H9 (cell line): Measurements from ENCODE around the gene C16orf90. TPM values are rescaled to one million over a fixed set of nuclear protein-coding genes. Genes with fewer than 3 reads are reported as not detected.

Experiments
- DNase-seq: peaks from one replicate; pipeline ENCODE4 v3.0.0-alpha.2; 2017
- H2AFZ ChIP-seq: one replicate; pipeline ENCODE4 v1.6.1; 2013; ENCODE audit warnings: mild to moderate bottlenecking, low read length, control low read depth, moderate library complexity
- H2AK5ac ChIP-seq: 2 replicates; pipeline ENCODE4 v1.6.1; 2013; ENCODE audit warnings: low read length, control low read depth, mixed read lengths; ENCODE audit not compliant: insufficient read length
- H2BK120ac ChIP-seq: one replicate; pipeline ENCODE4 v1.6.1; 2013; ENCODE audit warnings: low read depth, mild to moderate bottlenecking, low read length, control low read depth, inconsistent platforms; ENCODE audit not compliant: poor library complexity, severe bottlenecking
- H2BK12ac ChIP-seq: 2 replicates; pipeline ENCODE4 v1.6.1; 2013; ENCODE audit warnings: low read length, control low read depth, mixed read lengths, low read depth; ENCODE audit not compliant: insufficient read length
- H2BK15ac ChIP-seq: 2 replicates; pipeline ENCODE4 v1.6.1; 2013; ENCODE audit warnings: low read depth, low read length, control low read depth
- H2BK20ac ChIP-seq: one replicate; pipeline ENCODE4 v1.6.1; 2013; ENCODE audit warnings: low read depth, mild to moderate bottlenecking, low read length, control low read depth, inconsistent platforms; ENCODE audit not compliant: poor library complexity, severe bottlenecking
- H2BK5ac ChIP-seq: 2 replicates; pipeline ENCODE4 v1.6.1; 2013; ENCODE audit warnings: low read length, control low read depth, mixed read lengths; ENCODE audit not compliant: insufficient read length
- H3K14ac ChIP-seq: 2 replicates; pipeline ENCODE4 v1.6.1; 2013; ENCODE audit warnings: low read length, control low read depth; ENCODE audit not compliant: insufficient read depth
- H3K18ac ChIP-seq: 2 replicates; pipeline ENCODE4 v1.6.1; 2013; ENCODE audit warnings: low read depth, mild to moderate bottlenecking, mixed read lengths, low read length, control low read depth; ENCODE audit not compliant: insufficient read length
- H3K23ac ChIP-seq: 2 replicates; pipeline ENCODE4 v1.6.1; 2013; ENCODE audit warnings: low read length, control low read depth, mixed read lengths, low read depth; ENCODE audit not compliant: insufficient read length
- H3K23me2 ChIP-seq: 2 replicates; pipeline ENCODE4 v1.6.1; 2013; ENCODE audit warnings: low read depth, mild to moderate bottlenecking, mixed read lengths, low read length, control low read depth; ENCODE audit not compliant: insufficient read length, poor library complexity, severe bottlenecking
- H3K27ac ChIP-seq: 2 replicates; pipeline ENCODE4 v1.5.1; 2013; ENCODE audit warnings: low read length, control low read depth, mixed read lengths, low read depth; ENCODE audit not compliant: insufficient read length
- H3K27me3 ChIP-seq: 2 replicates; pipeline ENCODE4 v1.6.1; 2013; ENCODE audit warnings: low read length, control low read depth, inconsistent platforms; ENCODE audit not compliant: insufficient read depth
- H3K4ac ChIP-seq: 2 replicates; pipeline ENCODE4 v1.6.1; 2013; ENCODE audit warnings: low read depth, mild to moderate bottlenecking, control low read depth, inconsistent platforms, low read length, moderate library complexity
- H3K4me1 ChIP-seq: 2 replicates; pipeline ENCODE4 v1.6.1; 2013; ENCODE audit warnings: low read length, control low read depth, inconsistent platforms; ENCODE audit not compliant: insufficient read depth
- H3K4me2 ChIP-seq: 2 replicates; pipeline ENCODE4 v1.6.1; 2013; ENCODE audit warnings: low read length, control low read depth, mixed read lengths; ENCODE audit not compliant: insufficient read length, insufficient read depth
- H3K56ac ChIP-seq: 2 replicates; pipeline ENCODE4 v1.6.1; 2013; ENCODE audit warnings: low read depth, mild to moderate bottlenecking, mixed read lengths, low read length, control low read depth; ENCODE audit not compliant: insufficient read length
- H3K79me1 ChIP-seq: 2 replicates; pipeline ENCODE4 v1.6.1; 2013; ENCODE audit warnings: low read depth, mild to moderate bottlenecking, moderate library complexity, low read length, control low read depth, inconsistent platforms; ENCODE audit not compliant: insufficient read depth, poor library complexity, severe bottlenecking
- H3K79me2 ChIP-seq: 2 replicates; pipeline ENCODE4 v1.6.1; 2013; ENCODE audit warnings: low read length, control low read depth, inconsistent platforms; ENCODE audit not compliant: insufficient read depth
- H3K9ac ChIP-seq: 2 replicates; pipeline ENCODE4 v1.6.1; 2013; ENCODE audit warnings: low read length, control low read depth, mixed read lengths; ENCODE audit not compliant: insufficient read length; ENCODE audit errors: extremely low read depth
- H3K9me3 ChIP-seq: one replicate; pipeline ENCODE4 v1.6.1; 2013; ENCODE audit warnings: low read depth, low read length, inconsistent platforms; ENCODE audit not compliant: control insufficient read depth
- H3T11ph ChIP-seq: one replicate; pipeline ENCODE4 v1.6.1; 2013; ENCODE audit warnings: mild to moderate bottlenecking, low read length, control low read depth, inconsistent platforms
- H4K20me1 ChIP-seq: one replicate; pipeline ENCODE4 v1.6.1; 2013; ENCODE audit not compliant: control insufficient read depth, insufficient read length, insufficient read depth
- H4K5ac ChIP-seq: 2 replicates; pipeline ENCODE4 v1.6.1; 2013; ENCODE audit warnings: low read depth, mild to moderate bottlenecking, mixed read lengths, low read length, control low read depth; ENCODE audit not compliant: insufficient read length
- H4K8ac ChIP-seq: replicated peaks from 2 replicates; pipeline ENCODE4 v1.6.1; 2013; ENCODE audit warnings: low read length, control low read depth, mixed read lengths, low read depth; ENCODE audit not compliant: insufficient read length
- H4K91ac ChIP-seq: 2 replicates; pipeline ENCODE4 v1.6.1; 2013; ENCODE audit warnings: low read depth, mild to moderate bottlenecking, moderate library complexity, mixed read lengths, low read length, control low read depth; ENCODE audit not compliant: insufficient read length
- H3K27ac Mint-ChIP-seq, 3 experiments: 2 replicates in 2 of 3; 3 replicates in 1 of 3; pipeline ENCODE4 v1.8.0; 2020 to 2021; ENCODE audit warnings: mixed read lengths in 3 of 3, mild to moderate bottlenecking in 1 of 3, moderate library complexity in 1 of 3
- H3K27me3 Mint-ChIP-seq: 2 replicates; pipeline ENCODE4 v1.8.0; 2021; ENCODE audit warnings: low read depth, mild to moderate bottlenecking, moderate library complexity, mixed read lengths
- H3K36me3 Mint-ChIP-seq, 3 experiments: 2 replicates in 2 of 3; 3 replicates in 1 of 3; pipeline ENCODE4 v1.8.0; 2020 to 2021; ENCODE audit warnings: low read depth in 3 of 3, mixed read lengths in 3 of 3; ENCODE audit not compliant: insufficient read depth in 1 of 3
- H3K4me1 Mint-ChIP-seq, 2 experiments: 2 replicates each; pipeline ENCODE4 v1.8.0; 2020; ENCODE audit warnings: mixed read lengths in 2 of 2
- H3K4me3 Mint-ChIP-seq, 2 experiments: 2 replicates in 1 of 2; 3 replicates in 1 of 2; pipeline ENCODE4 v1.8.0; 2020 to 2021; ENCODE audit warnings: mild to moderate bottlenecking in 2 of 2, mixed read lengths in 2 of 2, moderate library complexity in 1 of 2
- H3K9me3 Mint-ChIP-seq, 2 experiments: 2 replicates in 1 of 2; 3 replicates in 1 of 2; pipeline ENCODE4 v1.8.0; 2020; ENCODE audit warnings: mild to moderate bottlenecking in 2 of 2, mixed read lengths in 2 of 2, moderate library complexity in 1 of 2
- CTCF ChIP-seq: fragments of 200-600 bp; sonication (generic); conservative IDR thresholded peaks from 3 replicates; pipeline ENCODE4 v1.8.0; 2021; ENCODE audit warnings: antibody characterized with exemption, mild to moderate bottlenecking
- WGBS: extraction: QIAGEN DNeasy Blood & Tissue Kit; methylation state at CpG from one replicate; pipeline ENCODE4 v1.1.7; 2013; ENCODE audit warnings: missing lambda C conversion rate, low lambda C conversion rate, mixed read lengths; ENCODE audit not compliant: insufficient read length; ENCODE audit errors: extremely low coverage; 5-methylcytosine and 5-hydroxymethylcytosine counted together
- total RNA-seq: library from RNA; stranded (reverse); gene quantifications from 2 replicates; pipeline ENCODE4 v1.2.1, GENCODE V29; 2021

Gene C16orf90
- total RNA-seq, 1 experiment from 2014 or later = not detected

GRCh38 chr16:3485821-3486505 lies 9.3 kb downstream of the C16orf90 start:
- no peak overlapping the region for H2AK5ac ChIP-seq
- TF ChIP-seq CTCF = peak; percentile 38; the same call in 2 of the 3 replicates
- H2AFZ ChIP-seq = no peak overlapping the region
- no peak overlapping the region for H2BK5ac ChIP-seq
- H4K20me1 ChIP-seq = no peaks in the 10 kb centered on the region
- H3K4me1 ChIP-seq = no peaks in the 10 kb centered on the region
- no peak overlapping the region for H3K14ac ChIP-seq
- no peaks in the 10 kb centered on the region for H3K9me3 Mint-ChIP-seq
- H3T11ph ChIP-seq = no peak overlapping the region
- H3K79me2 ChIP-seq = no peaks in the 10 kb centered on the region
- H3K4me2 ChIP-seq = no peak overlapping the region
- no peak overlapping the region for H4K91ac ChIP-seq
- no peak overlapping the region for H3K56ac ChIP-seq
- H2BK12ac ChIP-seq = no peak overlapping the region
- no peak overlapping the region for H3K18ac ChIP-seq
- no peak overlapping the region for H4K5ac ChIP-seq
- no peak overlapping the region for H3K23ac ChIP-seq
- no peak overlapping the region for H3K27ac Mint-ChIP-seq
- H2BK15ac ChIP-seq = no peak overlapping the region
- no peak overlapping the region for H2BK20ac ChIP-seq
- no peaks in the 10 kb centered on the region for H3K79me1 ChIP-seq
- H3K27me3 ChIP-seq = no peaks in the 10 kb centered on the region
- no peak overlapping the region for H3K4ac ChIP-seq
- H3K9ac ChIP-seq = no peak overlapping the region
- H3K27ac ChIP-seq = no peak overlapping the region
- no peaks in the 10 kb centered on the region for H3K9me3 ChIP-seq
- H3K36me3 Mint-ChIP-seq = peaks cover 26 to 57% (median 45%) of the 10 kb centered on the region in 3 experiments; a peak in 6 of 7 replicates
- no peak overlapping the region for H4K8ac ChIP-seq
- H3K4me3 Mint-ChIP-seq = no peak overlapping the region
- no peak overlapping the region for H2BK120ac ChIP-seq
- H3K23me2 ChIP-seq = no peaks in the 10 kb centered on the region
- peaks cover 8% of the 10 kb centered on the region in 2 experiments for H3K4me1 Mint-ChIP-seq
- no peak for DNase-seq
- WGBS = no CpG with 5 or more reads among the region's 20 CpGs
- H3K27me3 Mint-ChIP-seq = no peaks in the 10 kb centered on the region
